IMR-90 (cell line): ENCODE results near the gene BMP7. TPM values are rescaled to one million over a fixed set of nuclear protein-coding genes. Genes with fewer than 3 reads are reported as not detected.

Experiments
- ATAC-seq: fragments of 200-7000 bp; cut with Tn5 transposase; 2 replicates; pipeline ENCODE4 v1.9.1; 2020; ENCODE audit warnings: low read depth, mild to moderate bottlenecking, moderate library complexity
- BruUV-seq: library from RNA; stranded (reverse); fragments of 400-500 nt; replicated peaks from 2 replicates; lab custom pipeline; 2021; lab: Mats Ljungman, UMichigan
- CTCF ChIA-PET: fragments of 300-600 bp; formaldehyde crosslinking; extraction: SDS; loops from one replicate; lab custom pipeline; 2021; ENCODE audit warnings: antibody characterized with exemption; lab: Yijun Ruan, JAX
- POLR2A ChIA-PET: fragments of 300-600 bp; sonication (Branson Sonifier 250); formaldehyde crosslinking; loops from one replicate; lab custom pipeline; 2022; ENCODE audit warnings: antibody characterized with exemption; ENCODE audit not compliant: unreplicated experiment; lab: Charles Lee
- DNase-seq: peaks from one replicate; pipeline ENCODE4 v3.0.0; 2013
- H2AFZ ChIP-seq: replicated peaks from 2 replicates; pipeline ENCODE3; 2013; ENCODE audit warnings: low read length, mild to moderate bottlenecking; ENCODE audit not compliant: poor library complexity
- H2AK5ac ChIP-seq: 2 replicates; pipeline ENCODE4 v1.6.1; 2013; ENCODE audit warnings: low read depth, low read length, inconsistent platforms
- H2AK9ac ChIP-seq: replicated peaks from 2 replicates; pipeline ENCODE3; 2013; ENCODE audit warnings: mild to moderate bottlenecking, low read depth, low read length, moderate library complexity; ENCODE audit not compliant: poor library complexity
- H2BK120ac ChIP-seq: 2 replicates; pipeline ENCODE4 v1.6.1; 2013; ENCODE audit warnings: low read depth, low read length, inconsistent platforms
- H2BK15ac ChIP-seq: 3 replicates; pipeline ENCODE4 v1.6.1; 2013; ENCODE audit warnings: low read depth, low read length, inconsistent platforms
- H2BK20ac ChIP-seq: 2 replicates; pipeline ENCODE4 v1.6.1; 2013; ENCODE audit warnings: low read depth, mild to moderate bottlenecking, inconsistent platforms, low read length, moderate library complexity
- H2BK5ac ChIP-seq: 2 replicates; pipeline ENCODE4 v1.6.1; 2013; ENCODE audit warnings: mild to moderate bottlenecking, low read depth, low read length, inconsistent platforms; ENCODE audit not compliant: poor library complexity, severe bottlenecking
- H3K14ac ChIP-seq: replicated peaks from 2 replicates; pipeline ENCODE4 v1.6.1; 2013; ENCODE audit warnings: low read depth, low read length, inconsistent platforms
- H3K18ac ChIP-seq: 2 replicates; pipeline ENCODE4 v1.6.1; 2013; ENCODE audit warnings: low read depth, low read length, control low read depth
- H3K23ac ChIP-seq: 2 replicates; pipeline ENCODE4 v1.6.1; 2013; ENCODE audit warnings: low read depth, low read length, inconsistent platforms
- H3K27ac ChIP-seq: 2 replicates; pipeline ENCODE4 v1.5.1; 2013; ENCODE audit warnings: mild to moderate bottlenecking, control low read depth, low read length; ENCODE audit not compliant: insufficient read depth
- H3K27me3 ChIP-seq: 2 replicates; pipeline ENCODE4 v1.6.1; 2013; ENCODE audit warnings: low read length; ENCODE audit not compliant: control insufficient read depth, insufficient read depth
- H3K36me3 ChIP-seq: 2 replicates; pipeline ENCODE4 v1.6.1; 2013; ENCODE audit warnings: low read length, mixed read lengths; ENCODE audit not compliant: control insufficient read depth, insufficient read depth
- H3K4ac ChIP-seq: 2 replicates; pipeline ENCODE4 v1.6.1; 2013; ENCODE audit warnings: low read depth, low read length, inconsistent platforms
- H3K4me1 ChIP-seq: 2 replicates; pipeline ENCODE4 v1.6.1; 2013; ENCODE audit warnings: low read length, mixed read lengths; ENCODE audit not compliant: control insufficient read depth, insufficient read depth
- H3K4me2 ChIP-seq: 2 replicates; pipeline ENCODE4 v1.6.1; 2013; ENCODE audit warnings: low read depth, mild to moderate bottlenecking, control low read depth, low read length, moderate library complexity
- H3K4me3 ChIP-seq: 2 replicates; pipeline ENCODE4 v1.5.1; 2013; ENCODE audit warnings: low read depth, mild to moderate bottlenecking, control low read depth, low read length, moderate library complexity; ENCODE audit not compliant: insufficient read depth
- H3K56ac ChIP-seq: 2 replicates; pipeline ENCODE4 v1.6.1; 2013; ENCODE audit warnings: low read length, inconsistent platforms; ENCODE audit not compliant: insufficient read depth; ENCODE audit errors: extremely low read depth
- H3K79me1 ChIP-seq, 2 experiments: 2 replicates each; pipeline ENCODE4 v1.6.1; 2013; ENCODE audit warnings: low read length in 2 of 2, inconsistent platforms in 1 of 2, low read depth in 1 of 2
- H3K9ac ChIP-seq: 2 replicates; pipeline ENCODE4 v1.6.1; 2013; ENCODE audit warnings: low read depth, low read length, control low read depth
- H3K9me1 ChIP-seq: 2 replicates; pipeline ENCODE4 v1.6.1; 2013; ENCODE audit warnings: low read length, inconsistent platforms; ENCODE audit not compliant: insufficient read depth
- H3K9me3 ChIP-seq: 2 replicates; pipeline ENCODE4 v1.6.1; 2013; ENCODE audit warnings: low read length; ENCODE audit not compliant: control insufficient read depth, insufficient read depth
- H4K20me1 ChIP-seq: 2 replicates; pipeline ENCODE4 v1.6.1; 2013; ENCODE audit warnings: low read length, inconsistent platforms; ENCODE audit not compliant: insufficient read depth
- H4K5ac ChIP-seq: 2 replicates; pipeline ENCODE4 v1.6.1; 2013; ENCODE audit warnings: mild to moderate bottlenecking, low read depth, low read length, control low read depth
- H4K8ac ChIP-seq, 2 experiments: 2 replicates each; pipeline ENCODE4 v1.6.1; 2013; ENCODE audit warnings: low read depth in 2 of 2, low read length in 2 of 2, control low read depth in 1 of 2, inconsistent platforms in 1 of 2
- H4K91ac ChIP-seq: 2 replicates; pipeline ENCODE4 v1.6.1; 2013; ENCODE audit warnings: low read depth, low read length, inconsistent platforms; ENCODE audit not compliant: insufficient read depth
- BHLHE40 ChIP-seq: fragments of 150-350 bp; IDR thresholded peaks from 2 replicates; pipeline ENCODE4 v1.6.1; 2016; ENCODE audit warnings: mild to moderate bottlenecking, low read depth, low read length
- CEBPB ChIP-seq: IDR thresholded peaks from 2 replicates; pipeline ENCODE4 v1.6.1; 2012; ENCODE audit warnings: low read depth, low read length, improper control_type of control experiment
- CHD1 ChIP-seq: IDR thresholded peaks from 2 replicates; pipeline ENCODE4 v1.6.1; 2012; ENCODE audit warnings: low read depth, low read length, improper control_type of control experiment
- FOS ChIP-seq: fragments of 150-350 bp; IDR thresholded peaks from 2 replicates; pipeline ENCODE4 v1.6.1; 2016; ENCODE audit warnings: low read depth, low read length
- MAFK ChIP-seq: IDR thresholded peaks from 2 replicates; pipeline ENCODE4 v1.6.1; 2012; ENCODE audit warnings: low read depth, low read length, improper control_type of control experiment
- MAZ ChIP-seq: IDR thresholded peaks from 2 replicates; pipeline ENCODE4 v1.6.1; 2012; ENCODE audit warnings: low read depth, mild to moderate bottlenecking, low read length, improper control_type of control experiment, moderate library complexity, borderline replicate concordance
- MXI1 ChIP-seq: IDR thresholded peaks from 2 replicates; pipeline ENCODE4 v1.6.1; 2012; ENCODE audit warnings: low read depth, mild to moderate bottlenecking, low read length, moderate library complexity, borderline replicate concordance
- NFE2L2 ChIP-seq: fragments of 150-350 bp; IDR thresholded peaks from 2 replicates; pipeline ENCODE4 v1.6.1; 2016; ENCODE audit warnings: low read depth, mild to moderate bottlenecking, low read length
- POLR2A ChIP-seq: IDR thresholded peaks from 2 replicates; pipeline ENCODE4 v1.6.1; 2012; ENCODE audit warnings: mild to moderate bottlenecking, low read depth, low read length
- RAD21 ChIP-seq: IDR thresholded peaks from 2 replicates; pipeline ENCODE4 v1.6.1; 2012; ENCODE audit warnings: low read length, improper control_type of control experiment
- RCOR1 ChIP-seq: IDR thresholded peaks from 2 replicates; pipeline ENCODE4 v1.6.1; 2012; ENCODE audit warnings: mild to moderate bottlenecking, low read length, improper control_type of control experiment; ENCODE audit not compliant: insufficient replicate concordance
- RFX5 ChIP-seq: IDR thresholded peaks from 2 replicates; pipeline ENCODE4 v1.8.0; 2012; ENCODE audit warnings: low read depth, mild to moderate bottlenecking, low read length, moderate library complexity
- SMC3 ChIP-seq: fragments of 150-350 bp; IDR thresholded peaks from 2 replicates; pipeline ENCODE4 v1.6.1; 2016; ENCODE audit warnings: low read depth, mild to moderate bottlenecking, antibody characterized with exemption, low read length, moderate library complexity
- WGBS, 2 experiments: methylation state at CpG; one replicate each; pipeline versions ENCODE4 v1.1.5 to v1.1.7; 2013; ENCODE audit warnings: missing lambda C conversion rate in 2 of 2; ENCODE audit not compliant: insufficient read length in 1 of 2; ENCODE audit errors: extremely low coverage in 2 of 2; 5-methylcytosine and 5-hydroxymethylcytosine counted together
- dilution Hi-C: fragments of 300-500 bp; cut with HindIII; formaldehyde crosslinking; loops from one replicate; pipeline ENCODE4 v1.14.3; 2018; ENCODE audit warnings: low sequenced_read_pairs; ENCODE audit not compliant: unreplicated experiment
- in situ Hi-C: fragments of 300-500 bp; cut with MboI; formaldehyde crosslinking; loops from 3 replicates; pipeline ENCODE4 v1.14.3; 2019; ENCODE audit warnings: low sequenced_read_pairs, inconsistent platforms, mixed read lengths
- intact Hi-C: fragments of 100-400 bp; cut with micrococcal nuclease; formaldehyde crosslinking; loops from 2 replicates; pipeline ENCODE4 v1.10.0; 2022
- polyA plus RNA-seq, 3 experiments: library from polyadenylated mRNA; depleted of rRNA; stranded (reverse); fragments of >200 nt; gene quantifications; 2 replicates each; pipeline ENCODE4 v1.2.3, GENCODE V29; 2012; ENCODE audit warnings: low replicate concordance in 1 of 3
- total RNA-seq: library from RNA; depleted of rRNA; stranded (reverse); fragments of >200 nt; gene quantifications from 2 replicates; pipeline ENCODE4 v1.2.3, GENCODE V29; 2012
- TF ChIP-seq, protein P1 (sequence below): conservative IDR thresholded peaks from 2 replicates; pipeline ENCODE4 v1.5.1; 2012; ENCODE audit warnings: mild to moderate bottlenecking, low read depth, low read length, improper control_type of control experiment
- TF ChIP-seq, protein P2 (sequence below): fragments of 150-350 bp; IDR thresholded peaks from 2 replicates; pipeline ENCODE4 v1.6.1; 2016; ENCODE audit warnings: low read depth, mild to moderate bottlenecking, low read length, moderate library complexity, borderline replicate concordance
- TF ChIP-seq, protein P3 (sequence below): fragments of 150-350 bp; IDR thresholded peaks from 2 replicates; pipeline ENCODE4 v1.6.1; 2017; ENCODE audit warnings: mild to moderate bottlenecking, antibody characterized with exemption, low read length, low read depth

The BMP7 gene
- total and polyA plus RNA-seq, 2 of the 4 experiments (the other 2 are of a cell fraction): not detected

DNA sequence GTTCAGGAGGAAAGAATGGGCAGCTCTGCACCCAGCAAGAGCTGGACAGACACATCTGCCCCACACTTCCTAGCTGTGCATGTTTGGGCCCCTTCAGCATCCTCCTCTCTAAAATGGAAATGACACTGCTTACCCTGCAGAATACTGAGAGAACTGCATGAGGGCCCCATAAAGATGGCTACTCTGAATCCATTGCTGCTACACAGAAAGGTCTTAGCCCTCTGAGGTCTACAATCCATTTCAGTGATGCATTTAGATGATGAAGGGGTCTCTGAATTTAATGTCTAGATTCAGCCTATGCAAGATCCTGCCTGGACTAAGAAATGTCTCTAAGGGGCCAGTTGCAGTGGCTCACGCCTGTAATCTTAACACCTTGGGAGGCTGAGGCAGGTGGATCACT, 11.3 kb downstream of the BMP7 start:
- Histone ChIP-seq H2BK15ac (no peak overlapping the region), H3K9ac (no peak overlapping the region), H2BK20ac (no peak overlapping the region), H4K91ac (no peak overlapping the region), H3K4ac (no peak overlapping the region), H3K79me1 (no peaks in the 10 kb centered on the region), H2BK120ac (no peak overlapping the region), H2AK9ac (no peak overlapping the region), H3K14ac (no peak overlapping the region), H3K23ac (no peak overlapping the region), H4K5ac (no peak overlapping the region), H3K9me1 (no peaks in the 10 kb centered on the region), H3K36me3 (no peaks in the 10 kb centered on the region), H4K20me1 (no peaks in the 10 kb centered on the region), H3K18ac (no peak overlapping the region), H2AK5ac (no peak overlapping the region), H3K27ac (no peak overlapping the region), H2AFZ (no peak overlapping the region), H3K4me2 (no peak overlapping the region), H3K4me1 (no peaks in the 10 kb centered on the region), H3K56ac (no peak overlapping the region), H3K4me3 (no peak overlapping the region), H3K27me3 (peaks cover 9% of the 10 kb centered on the region), H3K9me3 (no peaks in the 10 kb centered on the region), H2BK5ac (no peak overlapping the region), H4K8ac (no peak overlapping the region)
- in situ Hi-C loops (no loop called here), intact Hi-C loops (no loop called here), dilution Hi-C loops (no loop called here)
- no TSS peak for BruUV-seq
- DNase-seq (no peak), ATAC-seq (no peak)
- WGBS, 2 experiments: no CpG with 5 or more reads among the region's 1 CpG
- ChIA-PET POLR2A (no interaction called here), CTCF (no interaction called here)
- TF ChIP-seq MAFK: no peak
- TF ChIP-seq RAD21: no peak
- no peak for TF ChIP-seq FOS
- no peak for TF ChIP-seq SMC3
- TF ChIP-seq, protein P1, sequence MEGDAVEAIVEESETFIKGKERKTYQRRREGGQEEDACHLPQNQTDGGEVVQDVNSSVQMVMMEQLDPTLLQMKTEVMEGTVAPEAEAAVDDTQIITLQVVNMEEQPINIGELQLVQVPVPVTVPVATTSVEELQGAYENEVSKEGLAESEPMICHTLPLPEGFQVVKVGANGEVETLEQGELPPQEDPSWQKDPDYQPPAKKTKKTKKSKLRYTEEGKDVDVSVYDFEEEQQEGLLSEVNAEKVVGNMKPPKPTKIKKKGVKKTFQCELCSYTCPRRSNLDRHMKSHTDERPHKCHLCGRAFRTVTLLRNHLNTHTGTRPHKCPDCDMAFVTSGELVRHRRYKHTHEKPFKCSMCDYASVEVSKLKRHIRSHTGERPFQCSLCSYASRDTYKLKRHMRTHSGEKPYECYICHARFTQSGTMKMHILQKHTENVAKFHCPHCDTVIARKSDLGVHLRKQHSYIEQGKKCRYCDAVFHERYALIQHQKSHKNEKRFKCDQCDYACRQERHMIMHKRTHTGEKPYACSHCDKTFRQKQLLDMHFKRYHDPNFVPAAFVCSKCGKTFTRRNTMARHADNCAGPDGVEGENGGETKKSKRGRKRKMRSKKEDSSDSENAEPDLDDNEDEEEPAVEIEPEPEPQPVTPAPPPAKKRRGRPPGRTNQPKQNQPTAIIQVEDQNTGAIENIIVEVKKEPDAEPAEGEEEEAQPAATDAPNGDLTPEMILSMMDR: no peak
- TF ChIP-seq, protein P2, sequence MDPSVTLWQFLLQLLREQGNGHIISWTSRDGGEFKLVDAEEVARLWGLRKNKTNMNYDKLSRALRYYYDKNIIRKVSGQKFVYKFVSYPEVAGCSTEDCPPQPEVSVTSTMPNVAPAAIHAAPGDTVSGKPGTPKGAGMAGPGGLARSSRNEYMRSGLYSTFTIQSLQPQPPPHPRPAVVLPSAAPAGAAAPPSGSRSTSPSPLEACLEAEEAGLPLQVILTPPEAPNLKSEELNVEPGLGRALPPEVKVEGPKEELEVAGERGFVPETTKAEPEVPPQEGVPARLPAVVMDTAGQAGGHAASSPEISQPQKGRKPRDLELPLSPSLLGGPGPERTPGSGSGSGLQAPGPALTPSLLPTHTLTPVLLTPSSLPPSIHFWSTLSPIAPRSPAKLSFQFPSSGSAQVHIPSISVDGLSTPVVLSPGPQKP: no peak
- no peak for TF ChIP-seq POLR2A
- no peak for TF ChIP-seq RFX5
- TF ChIP-seq RCOR1: no peak
- no peak for TF ChIP-seq MAZ
- no peak for TF ChIP-seq CEBPB
- TF ChIP-seq MXI1: no peak
- TF ChIP-seq BHLHE40: no peak
- TF ChIP-seq, protein P3, sequence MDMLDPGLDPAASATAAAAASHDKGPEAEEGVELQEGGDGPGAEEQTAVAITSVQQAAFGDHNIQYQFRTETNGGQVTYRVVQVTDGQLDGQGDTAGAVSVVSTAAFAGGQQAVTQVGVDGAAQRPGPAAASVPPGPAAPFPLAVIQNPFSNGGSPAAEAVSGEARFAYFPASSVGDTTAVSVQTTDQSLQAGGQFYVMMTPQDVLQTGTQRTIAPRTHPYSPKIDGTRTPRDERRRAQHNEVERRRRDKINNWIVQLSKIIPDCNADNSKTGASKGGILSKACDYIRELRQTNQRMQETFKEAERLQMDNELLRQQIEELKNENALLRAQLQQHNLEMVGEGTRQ: no peak
- TF ChIP-seq CHD1: no peak
- TF ChIP-seq NFE2L2: no peak
